Spleen (tissue), 11 donors: Measurements from ENCODE around the gene SPDL1. TPM values are rescaled to one million over a fixed set of nuclear protein-coding genes. Genes with fewer than 3 reads are reported as not detected.

Experiments
- DNase-seq: peaks from one replicate; pipeline ENCODE4 v3.0.0-alpha.2; 2020
- H3K27ac ChIP-seq, 8 donors: fragments of 200-600 bp; sonication (generic) in 7 of 8; 1 replicate in 4 of 8; 2 replicates in 4 of 8; pipeline versions ENCODE4 v1.5.0 to v1.8.0; 2016 to 2021; ENCODE audit warnings: inconsistent platforms in 4 of 8, mild to moderate bottlenecking in 4 of 8, moderate library complexity in 1 of 8
- H3K27me3 ChIP-seq, 7 donors: fragments of 200-600 bp; sonication (generic) in 6 of 7; replicated peaks in 1 of 7; 1 replicate in 4 of 7; 2 replicates in 3 of 7; pipeline versions ENCODE4 v1.5.0 to v1.8.0; 2016 to 2021; ENCODE audit warnings: inconsistent platforms in 3 of 7, mild to moderate bottlenecking in 1 of 7
- H3K36me3 ChIP-seq, 6 donors: fragments of 200-600 bp; sonication (generic) in 5 of 6; 1 replicate in 4 of 6; 2 replicates in 2 of 6; pipeline versions ENCODE4 v1.5.0 to v1.8.0; 2016 to 2021; ENCODE audit warnings: inconsistent platforms in 2 of 6
- H3K4me1 ChIP-seq, 6 donors: fragments of 200-600 bp; sonication (generic) in 5 of 6; 1 replicate in 3 of 6; 2 replicates in 3 of 6; pipeline versions ENCODE4 v1.5.0 to v1.8.0; 2016 to 2021; ENCODE audit warnings: inconsistent platforms in 3 of 6
- H3K4me3 ChIP-seq, 8 donors: fragments of 200-600 bp; sonication (generic) in 7 of 8; 1 replicate in 4 of 8; 2 replicates in 4 of 8; pipeline versions ENCODE4 v1.5.0 to v1.8.0; 2016 to 2021; ENCODE audit warnings: inconsistent platforms in 4 of 8, mild to moderate bottlenecking in 4 of 8, moderate library complexity in 2 of 8
- H3K9me3 ChIP-seq, 8 donors: fragments of 200-600 bp; sonication (generic) in 7 of 8; 1 replicate in 4 of 8; 2 replicates in 4 of 8; pipeline versions ENCODE4 v1.5.0 to v1.8.0; 2016 to 2021; ENCODE audit warnings: inconsistent platforms in 4 of 8
- POLR2A ChIP-seq, 3 donors: fragments of 450-650 bp; IDR thresholded peaks; one replicate each; pipeline ENCODE4 v1.5.1; 2017; ENCODE audit warnings: antibody characterized with exemption in 3 of 3, mild to moderate bottlenecking in 1 of 3
- POLR2AphosphoS5 ChIP-seq, 3 donors: sonication (generic); formaldehyde crosslinking; IDR thresholded peaks; one replicate each; pipeline ENCODE4 v1.5.1; 2017; ENCODE audit warnings: antibody characterized with exemption in 3 of 3
- WGBS, 5 donors: extraction: QIAGEN DNeasy Blood & Tissue Kit in 3 of 5; methylation state at CpG; one replicate each; pipeline versions ENCODE4 v1.1.5 to v1.1.7; 2013 to 2018; 5-methylcytosine and 5-hydroxymethylcytosine counted together
- intact Hi-C: fragments of 100-400 bp; cut with DNase I; formaldehyde crosslinking; loops from one replicate; pipeline ENCODE4 v1.15.0; 2023; ENCODE audit warnings: low total_unique reads
- polyA plus RNA-seq, 3 donors: library from polyadenylated mRNA; stranded (reverse); fragments of 200-250 nt; gene quantifications; one replicate each; pipeline ENCODE4 v1.2.1, GENCODE V29; 2013
- total RNA-seq, 7 donors: library from RNA; depleted of rRNA in 3 of 7; stranded (reverse); fragments of >200 nt in 3 of 7; fragmentation: NEBNext Ultra II Directional in 4 of 7; extraction: Animal tissue kit (Norgen Biotek cat#: 25700) in 4 of 7; gene quantifications; one replicate each; pipeline versions ENCODE4 v1.1.0 to v1.2.1, GENCODE V29; 2016 to 2021
- TF ChIP-seq, protein P1 (sequence below), 11 experiments: fragments of 200-600 bp in 7 of 11; fragments of 450-650 bp in 4 of 11; sonication (generic) in 4 of 11; IDR thresholded peaks in 8 of 11; conservative IDR thresholded peaks in 3 of 11; 1 replicate in 7 of 11; 2 replicates in 4 of 11; pipeline versions ENCODE4 v1.4.0 to v1.8.0; 2016 to 2021; ENCODE audit warnings: antibody characterized with exemption in 11 of 11, inconsistent platforms in 4 of 11, mild to moderate bottlenecking in 1 of 11
- donor health status: healthy with polysubstance abuse.
- donor health status: DM: no; HTN: no; CAD: no; lungs with moderate emphysema.
- donor health status: DM: no; HTN: no; CAD: no.
- donor health status: Bipolar disorder and iron deficiency.
- donor health status: healthy.
- donor health status: DM: no; HTN: no; CAD: no.
- donor health status: DM: yes; HTN: yes; CAD: no.

Gene SPDL1
- total and polyA plus RNA-seq, 10 donors = 5.2 to 15.7 (median 10.3) TPM

GRCh38 chr5:169550227-169550626 lies 33.3 kb upstream of the SPDL1 start:
- H3K4me1 ChIP-seq = no peaks in the 10 kb centered on the region
- H3K9me3 ChIP-seq = peaks cover 0 to 5% (median 0%) of the 10 kb centered on the region in 8 donors
- no peak for DNase-seq
- intact Hi-C loops = no loop called here
- no peak overlapping the region for H3K4me3 ChIP-seq
- H3K36me3 ChIP-seq = no peaks in the 10 kb centered on the region
- H3K27me3 ChIP-seq = peaks cover 0 to 47% (median 0%) of the 10 kb centered on the region in 7 donors
- TF ChIP-seq, protein P1, sequence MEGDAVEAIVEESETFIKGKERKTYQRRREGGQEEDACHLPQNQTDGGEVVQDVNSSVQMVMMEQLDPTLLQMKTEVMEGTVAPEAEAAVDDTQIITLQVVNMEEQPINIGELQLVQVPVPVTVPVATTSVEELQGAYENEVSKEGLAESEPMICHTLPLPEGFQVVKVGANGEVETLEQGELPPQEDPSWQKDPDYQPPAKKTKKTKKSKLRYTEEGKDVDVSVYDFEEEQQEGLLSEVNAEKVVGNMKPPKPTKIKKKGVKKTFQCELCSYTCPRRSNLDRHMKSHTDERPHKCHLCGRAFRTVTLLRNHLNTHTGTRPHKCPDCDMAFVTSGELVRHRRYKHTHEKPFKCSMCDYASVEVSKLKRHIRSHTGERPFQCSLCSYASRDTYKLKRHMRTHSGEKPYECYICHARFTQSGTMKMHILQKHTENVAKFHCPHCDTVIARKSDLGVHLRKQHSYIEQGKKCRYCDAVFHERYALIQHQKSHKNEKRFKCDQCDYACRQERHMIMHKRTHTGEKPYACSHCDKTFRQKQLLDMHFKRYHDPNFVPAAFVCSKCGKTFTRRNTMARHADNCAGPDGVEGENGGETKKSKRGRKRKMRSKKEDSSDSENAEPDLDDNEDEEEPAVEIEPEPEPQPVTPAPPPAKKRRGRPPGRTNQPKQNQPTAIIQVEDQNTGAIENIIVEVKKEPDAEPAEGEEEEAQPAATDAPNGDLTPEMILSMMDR (IDR thresholded peaks at IDR 0.05 in 8 of 11, conservative IDR thresholded peaks at IDR 0.05 in 3 of 11) = no peak
- TF ChIP-seq POLR2AphosphoS5 (IDR thresholded peaks at IDR 0.05) = no peak
- TF ChIP-seq POLR2A (IDR thresholded peaks at IDR 0.05) = no peak
- H3K27ac ChIP-seq = no peak overlapping the region
- 29 to 39% (median 36%) methylated on average over 4 of the region's 4 CpGs for WGBS, 5 donors

DNA sequence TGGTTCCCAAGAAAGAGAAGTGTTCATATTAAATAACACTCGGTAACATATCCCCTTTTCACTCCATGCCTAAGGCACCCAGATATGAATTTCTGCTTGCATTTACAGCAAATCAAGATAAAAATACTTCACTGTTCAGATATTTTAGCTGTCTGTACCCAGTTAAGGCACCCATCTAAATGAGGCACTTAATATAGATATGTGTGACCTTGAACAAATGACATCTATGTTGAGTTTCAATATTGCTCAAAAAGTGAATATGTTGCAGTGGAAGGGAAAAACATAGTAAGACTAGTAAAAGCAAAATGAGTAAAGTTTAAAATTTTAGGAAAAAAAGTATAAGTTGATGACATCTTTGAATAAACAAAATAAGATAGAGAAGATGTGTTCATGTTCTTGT lies 32.4 kb upstream of the SPDL1 start:
- no peak overlapping the region for H3K27ac ChIP-seq
- intact Hi-C loops = no loop called here
- DNase-seq = no peak
- H3K4me1 ChIP-seq = no peaks in the 10 kb centered on the region
- TF ChIP-seq, protein P1 (IDR thresholded peaks at IDR 0.05 in 8 of 11, conservative IDR thresholded peaks at IDR 0.05 in 3 of 11) = no peak
- TF ChIP-seq POLR2A (IDR thresholded peaks at IDR 0.05) = no peak
- TF ChIP-seq POLR2AphosphoS5 (IDR thresholded peaks at IDR 0.05) = no peak
- 81 to 88% (median 84%) methylated on average over 1 of the region's 1 CpG for WGBS, 5 donors
- peaks cover 0 to 44% (median 0%) of the 10 kb centered on the region in 7 donors for H3K27me3 ChIP-seq
- no peak overlapping the region for H3K4me3 ChIP-seq
- H3K36me3 ChIP-seq = no peaks in the 10 kb centered on the region
- peaks cover 0 to 5% (median 0%) of the 10 kb centered on the region in 8 donors for H3K9me3 ChIP-seq

DNA sequence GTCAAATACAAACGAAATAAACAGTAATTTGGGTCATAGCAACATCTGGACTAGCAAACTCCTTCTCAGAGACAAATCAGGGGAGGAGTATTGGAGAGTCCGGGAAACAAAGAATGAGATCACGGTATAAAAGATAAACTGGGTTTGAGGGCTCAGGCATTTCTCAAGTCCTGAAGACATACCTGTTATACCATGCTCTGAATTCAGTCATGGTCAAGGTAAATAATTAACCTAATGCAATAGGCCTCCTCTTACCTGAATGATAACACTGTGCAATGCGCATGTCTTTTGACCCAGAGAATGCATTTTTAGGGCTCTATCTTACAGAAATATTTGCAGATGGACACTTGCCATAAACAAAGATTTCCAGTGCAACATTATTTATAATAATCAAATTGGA lies 31.9 kb upstream of the SPDL1 start:
- H3K9me3 ChIP-seq = peaks cover 0 to 5% (median 0%) of the 10 kb centered on the region in 8 donors
- H3K27ac ChIP-seq = no peak overlapping the region
- no peak overlapping the region for H3K4me3 ChIP-seq
- TF ChIP-seq POLR2A (IDR thresholded peaks at IDR 0.05) (no peak), POLR2AphosphoS5 (IDR thresholded peaks at IDR 0.05) (no peak)
- TF ChIP-seq, protein P1 (IDR thresholded peaks at IDR 0.05 in 8 of 11, conservative IDR thresholded peaks at IDR 0.05 in 3 of 11) = no peak
- no peaks in the 10 kb centered on the region for H3K36me3 ChIP-seq
- peaks cover 0 to 44% (median 0%) of the 10 kb centered on the region in 7 donors for H3K27me3 ChIP-seq
- WGBS, 5 donors = 56 to 75% (median 61%) methylated on average over 4 of the region's 4 CpGs
- intact Hi-C loops = no loop called here
- DNase-seq = no peak
- no peaks in the 10 kb centered on the region for H3K4me1 ChIP-seq

- Histone ChIP-seq H3K27ac (no peak overlapping the region), H3K9me3 (peaks cover 0 to 19% (median 11%) of the 10 kb centered on the region in 8 donors), H3K36me3 (no peaks in the 10 kb centered on the region), H3K4me3 (no peak overlapping the region), H3K27me3 (peaks cover 0 to 22% (median 0%) of the 10 kb centered on the region in 7 donors), H3K4me1 (no peaks in the 10 kb centered on the region)
- TF ChIP-seq, protein P1 (IDR thresholded peaks at IDR 0.05 in 8 of 11, conservative IDR thresholded peaks at IDR 0.05 in 3 of 11) = no peak
- TF ChIP-seq POLR2AphosphoS5 (IDR thresholded peaks at IDR 0.05) (no peak), POLR2A (IDR thresholded peaks at IDR 0.05) (no peak)
- intact Hi-C loops = no loop called here
- 77 to 97% (median 84%) methylated on average over 1 of the region's 1 CpG for WGBS, 5 donors
- DNase-seq = no peak
Measured at GRCh38 chr5:169554251-169554650, 29.3 kb upstream of the SPDL1 start.
